Measurements from ENCODE around the gene FLOT2.
"Not testable (repeated sequence)": the region's sequence is repeated elsewhere in the genome, so short reads cannot be mapped to it uniquely, and the experiment has no call there.

Gene FLOT2

GRCh38 chr17:28895794-28896447, 1.6 kb downstream of the FLOT2 start:
- DNase-seq (ENCODE audit: low read depth) = no peak

- DNase-seq (ENCODE audit: low read depth) = not testable (repeated sequence)
These were observed 4.0 kb downstream of the FLOT2 start for GRCh38 chr17:28893248-28894183.

DNA sequence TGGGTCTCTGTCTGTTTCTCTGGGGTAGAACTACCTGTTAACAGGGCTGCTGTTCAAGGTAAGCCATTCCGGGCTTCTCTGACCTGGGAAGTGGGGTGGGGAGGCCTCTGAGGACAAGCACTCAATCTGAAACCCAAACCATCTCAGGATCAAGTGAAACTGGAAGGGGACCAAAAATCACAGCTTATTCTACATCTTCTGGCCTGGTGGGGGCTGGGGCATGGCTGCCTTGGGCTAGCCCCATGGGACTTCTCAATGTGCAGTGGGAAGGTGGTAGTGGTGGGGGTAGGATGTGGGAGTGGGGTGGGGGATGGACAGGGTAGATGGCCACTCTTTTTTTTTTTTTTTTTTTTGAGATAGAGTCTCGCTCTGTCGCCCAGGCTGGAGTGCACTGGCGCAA, 5.5 kb downstream of the FLOT2 start:
- no peak for DNase-seq (ENCODE audit: low read depth)

GRCh38 chr17:28891201-28891600, 6.3 kb downstream of the FLOT2 start:
- DNase-seq (ENCODE audit: low read depth) = no peak

- DNase-seq (ENCODE audit: low read depth) = no peak
These were observed 7.5 kb downstream of the FLOT2 start for GRCh38 chr17:28889996-28890395.

GRCh38 chr17:28888832-28889231, 8.7 kb downstream of the FLOT2 start:
- no peak for DNase-seq (ENCODE audit: low read depth)

DNA sequence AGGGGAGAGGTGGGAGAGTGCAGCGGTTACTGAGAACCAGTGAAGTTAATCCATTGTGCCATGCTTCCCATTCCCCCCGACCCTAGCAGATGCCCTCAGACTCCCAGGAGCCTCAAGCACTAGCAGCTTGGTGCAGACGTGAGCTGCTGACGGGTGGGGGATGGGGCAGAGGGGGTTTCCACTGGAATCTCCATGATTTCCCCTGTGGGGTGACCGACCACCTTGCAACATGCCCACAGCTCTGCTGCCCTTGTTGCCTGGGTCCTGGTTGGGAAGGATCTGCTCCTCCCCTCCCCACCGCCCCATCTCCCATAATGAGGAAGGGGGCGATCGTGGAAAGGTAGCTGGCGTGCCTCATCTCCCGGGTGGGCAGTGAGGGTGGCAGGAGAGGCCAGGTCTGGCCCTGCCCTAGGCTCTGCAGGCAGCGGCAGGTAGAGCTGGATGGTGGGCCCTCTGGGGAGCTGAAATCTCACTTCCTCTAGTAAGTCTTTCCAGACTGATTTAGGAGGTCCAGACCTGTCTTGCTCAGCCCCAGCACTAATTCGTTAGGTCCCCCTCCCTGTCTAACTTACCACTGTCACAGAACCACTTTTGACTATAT, 9.6 kb downstream of the FLOT2 start:
- DNase-seq (ENCODE audit: low read depth) = no peak

- DNase-seq (ENCODE audit: low read depth) = no peak
These were observed 11.6 kb downstream of the FLOT2 start for GRCh38 chr17:28885951-28886350.

DNA sequence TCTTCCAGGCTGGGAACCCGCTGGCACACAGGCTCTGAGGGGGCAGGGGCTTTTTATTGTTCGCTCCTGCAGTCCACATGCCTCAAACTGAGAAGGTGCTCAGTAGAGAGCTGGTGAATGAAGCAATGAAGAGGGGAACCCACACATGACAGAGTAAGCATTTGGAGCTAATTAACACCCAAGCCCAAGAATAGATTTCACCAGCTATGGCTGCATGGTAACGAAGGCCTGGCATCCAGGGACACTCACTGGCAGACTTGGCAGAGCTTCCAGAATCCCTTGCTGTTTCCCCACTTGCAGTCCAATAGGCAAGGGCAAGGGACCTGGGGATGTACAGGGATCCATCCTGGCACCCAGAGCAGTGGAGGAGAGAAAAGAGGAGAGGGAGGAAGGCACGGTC, 12.2 kb downstream of the FLOT2 start:
- no peak for DNase-seq (ENCODE audit: low read depth)

GRCh38 chr17:28883967-28884702, 13.4 kb downstream of the FLOT2 start:
- DNase-seq (ENCODE audit: low read depth) = no peak

- DNase-seq (ENCODE audit: low read depth) = no peak
These were observed 15.2 kb downstream of the FLOT2 start for GRCh38 chr17:28882154-28882895.

DNA sequence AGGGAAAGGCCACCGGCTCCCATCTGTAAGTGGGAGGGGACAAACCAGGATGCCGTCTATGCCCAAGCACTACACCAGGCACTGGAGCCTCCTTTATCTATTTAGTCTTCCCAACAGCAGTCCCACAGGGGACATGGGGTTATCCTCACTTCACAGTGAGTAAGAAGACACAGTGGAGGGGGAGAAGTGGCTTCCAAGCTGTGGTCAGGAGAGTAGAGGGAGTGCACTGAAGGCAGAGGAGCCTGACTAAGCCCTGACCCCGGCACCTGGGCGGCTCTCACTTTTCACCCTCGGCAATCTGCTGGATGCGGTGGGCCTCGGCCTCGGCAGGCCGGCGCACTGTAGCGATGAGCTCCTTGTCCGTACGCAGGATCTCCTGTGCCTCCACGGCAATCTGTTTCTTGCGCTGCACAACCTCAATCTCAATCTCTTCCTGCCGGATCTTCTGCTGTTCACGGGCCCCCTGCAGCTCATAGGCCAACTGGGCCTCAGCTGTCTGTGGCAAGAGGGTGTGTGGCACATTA, 15.9 kb downstream of the FLOT2 start:
- no peak for DNase-seq (ENCODE audit: low read depth)

DNA sequence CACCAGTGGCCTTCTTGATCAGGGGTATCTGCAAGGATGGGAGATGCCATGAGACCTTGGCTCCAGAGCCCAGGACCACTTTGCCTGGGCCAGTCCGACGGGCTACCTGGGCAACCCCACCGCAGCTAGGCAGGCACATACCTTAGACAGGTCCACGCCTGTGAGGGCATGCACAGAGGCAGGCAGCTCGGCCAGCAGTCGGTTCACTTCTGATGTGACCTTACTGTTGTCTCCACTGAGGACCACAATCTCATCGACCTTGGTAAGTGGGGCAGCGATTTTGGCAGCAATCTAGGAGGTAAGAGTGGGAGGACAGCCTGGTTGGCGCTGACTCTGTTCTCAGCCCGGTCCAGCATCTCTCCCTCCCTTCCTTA, 17.0 kb downstream of the FLOT2 start:
- no peak for DNase-seq (ENCODE audit: low read depth)

DNA sequence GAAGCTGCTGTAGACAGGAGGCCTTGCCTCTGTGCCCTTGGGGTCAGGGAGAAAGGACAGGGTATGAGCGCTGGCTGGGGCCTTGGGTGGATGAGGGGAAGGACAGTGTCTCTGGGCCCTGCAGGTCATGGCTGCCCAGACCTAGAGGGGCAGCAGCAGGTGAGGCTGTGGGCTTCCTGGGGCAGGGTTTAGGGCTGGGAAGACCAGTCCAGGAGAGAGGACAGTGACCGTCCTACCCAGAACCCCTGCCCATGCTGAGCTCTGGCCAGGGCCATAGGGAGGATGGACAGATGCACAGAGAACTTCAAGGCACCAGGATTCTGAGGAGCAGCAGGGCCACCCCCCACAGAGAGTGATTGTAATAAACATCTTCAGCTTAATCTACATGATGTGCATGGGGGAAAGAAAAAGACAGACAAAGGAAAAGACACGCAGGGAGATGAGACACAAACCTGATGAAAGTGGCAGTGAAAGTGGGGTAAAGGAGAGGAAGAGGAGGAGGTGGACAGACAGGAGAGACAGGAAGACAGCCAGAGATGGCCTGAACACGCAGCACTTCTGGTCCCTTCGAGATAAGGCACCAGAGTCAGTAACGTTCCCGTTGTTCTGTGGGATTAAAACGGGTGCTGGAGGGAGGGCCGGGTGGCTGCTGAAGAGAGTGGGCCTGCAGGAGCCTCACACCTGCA, 17.5 kb downstream of the FLOT2 start:
- no peak for DNase-seq (ENCODE audit: low read depth)

DNA sequence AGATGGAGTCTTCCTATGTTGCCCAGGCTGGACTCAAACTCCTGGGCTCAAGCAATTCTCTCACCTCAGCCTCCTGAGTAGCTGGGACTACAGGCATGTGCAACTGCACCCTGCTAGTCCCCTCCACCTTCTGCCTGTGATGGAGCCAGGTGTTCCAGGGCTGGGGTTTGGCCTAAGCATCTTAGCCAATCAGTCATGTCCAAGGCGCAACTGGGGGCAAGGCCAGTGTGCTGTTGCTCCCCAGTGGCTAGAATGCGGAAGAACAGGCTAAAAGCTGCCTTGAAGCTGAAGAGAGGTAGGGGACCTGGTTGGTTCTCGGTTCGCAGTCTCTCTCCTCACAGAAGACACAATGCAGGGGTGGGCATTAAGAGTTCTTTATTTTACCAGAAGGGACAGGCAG, 18.6 kb downstream of the FLOT2 start:
- DNase-seq (ENCODE audit: low read depth) = no peak

- no peak for DNase-seq (ENCODE audit: low read depth)
These were observed 19.2 kb downstream of the FLOT2 start for GRCh38 chr17:28878158-28878910.

DNA sequence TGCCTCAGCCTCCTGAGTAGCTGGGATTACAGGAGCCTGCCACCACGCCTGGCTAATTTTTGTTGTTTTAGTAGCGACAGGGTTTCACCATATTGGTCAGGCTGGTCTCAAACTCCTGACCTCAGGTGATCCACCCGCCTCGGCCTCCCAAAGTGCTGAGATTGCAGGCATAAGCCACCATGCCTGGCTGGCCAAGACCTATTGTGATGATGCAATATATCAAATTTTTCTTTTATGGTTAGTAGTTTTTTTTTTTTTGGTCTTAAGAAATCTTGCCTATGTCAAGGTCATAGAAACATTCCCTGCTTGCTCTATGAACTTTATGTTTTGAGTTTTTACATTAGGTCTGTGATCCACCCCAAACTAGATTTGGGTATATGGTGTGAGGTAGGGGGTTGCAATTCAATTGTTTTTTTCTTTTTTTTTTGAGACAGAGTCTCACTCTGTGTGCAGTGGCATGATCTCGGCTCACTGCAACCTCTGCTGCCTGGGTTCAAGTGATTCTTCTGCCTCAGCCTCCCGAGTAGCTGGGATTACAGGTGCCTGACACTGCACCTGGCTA, 20.3 kb downstream of the FLOT2 start:
- not testable (repeated sequence) for DNase-seq (ENCODE audit: low read depth)

DNA sequence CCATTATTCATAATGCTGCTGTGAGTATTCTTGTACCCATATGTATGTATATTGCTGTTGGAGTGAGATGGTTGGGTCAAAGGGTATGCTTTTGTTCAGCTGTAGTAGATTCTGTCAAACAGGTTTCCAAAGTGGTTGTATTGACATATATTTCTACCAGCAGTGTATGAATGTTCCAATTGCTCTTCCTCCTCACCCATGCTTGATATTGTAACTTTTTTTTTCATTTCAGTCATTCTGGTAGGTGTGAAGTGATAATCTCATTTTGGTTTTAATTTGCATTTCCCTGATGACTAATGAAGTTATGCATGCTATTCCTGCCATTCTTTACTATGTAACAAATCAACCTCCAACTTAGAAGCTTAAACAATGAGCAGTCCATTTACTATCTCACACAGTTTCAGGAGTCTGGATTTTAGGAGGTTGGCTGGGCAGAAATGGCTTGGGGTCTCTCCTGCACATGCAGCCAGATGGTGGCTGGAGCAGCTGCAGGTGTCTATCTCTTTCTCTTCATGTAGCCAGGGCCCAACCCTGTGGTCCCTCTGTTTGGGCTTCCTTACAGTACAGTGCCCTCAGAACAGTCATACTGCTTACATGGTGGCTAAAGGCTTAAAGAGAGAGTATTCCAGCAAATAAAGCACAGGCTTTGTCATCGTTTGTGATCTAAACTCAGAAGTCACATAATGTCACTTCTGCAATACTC, 21.5 kb downstream of the FLOT2 start:
- no peak for DNase-seq (ENCODE audit: low read depth)

- no peak for DNase-seq (ENCODE audit: low read depth)
These were observed 22.8 kb downstream of the FLOT2 start for GRCh38 chr17:28874750-28875149.

Data from GM04503 (cell line).